GM18507 (cell line): ENCODE data around the gene LRRC4C.

ENCODE experiments used
- DNase-seq: peaks from one replicate; pipeline ENCODE4 v3.0.0; 2011; ENCODE audit warnings: low read depth; ENCODE audit not compliant: insufficient read length; ENCODE audit errors: extremely low spot score
- FAIRE-seq: peaks from 2 replicates; lab custom pipeline; 2011; peaks lifted over from hg19 to GRCh38; lab: Jason Lieb, UNC

LRRC4C gene

DNA sequence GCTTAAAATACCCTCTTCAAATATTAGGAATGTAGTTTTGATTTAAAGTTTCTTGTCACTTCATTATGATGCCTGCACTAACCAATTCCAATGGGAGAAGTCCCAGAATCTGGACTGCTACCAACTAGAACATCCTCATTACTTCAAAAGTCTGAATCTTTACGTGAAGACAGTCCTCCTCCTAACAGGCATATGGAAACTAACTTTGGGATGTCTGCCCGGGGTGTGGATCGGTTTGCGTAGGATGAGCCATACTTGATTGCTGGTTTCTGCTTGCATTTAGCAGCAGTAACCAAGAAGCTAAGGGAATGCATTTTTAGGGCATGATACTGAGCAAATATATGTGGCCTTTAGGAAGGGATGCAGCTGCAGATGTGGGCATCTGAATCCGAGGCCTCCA, 177.1 kb downstream of the LRRC4C start:
- DNase-seq = no peak

DNA sequence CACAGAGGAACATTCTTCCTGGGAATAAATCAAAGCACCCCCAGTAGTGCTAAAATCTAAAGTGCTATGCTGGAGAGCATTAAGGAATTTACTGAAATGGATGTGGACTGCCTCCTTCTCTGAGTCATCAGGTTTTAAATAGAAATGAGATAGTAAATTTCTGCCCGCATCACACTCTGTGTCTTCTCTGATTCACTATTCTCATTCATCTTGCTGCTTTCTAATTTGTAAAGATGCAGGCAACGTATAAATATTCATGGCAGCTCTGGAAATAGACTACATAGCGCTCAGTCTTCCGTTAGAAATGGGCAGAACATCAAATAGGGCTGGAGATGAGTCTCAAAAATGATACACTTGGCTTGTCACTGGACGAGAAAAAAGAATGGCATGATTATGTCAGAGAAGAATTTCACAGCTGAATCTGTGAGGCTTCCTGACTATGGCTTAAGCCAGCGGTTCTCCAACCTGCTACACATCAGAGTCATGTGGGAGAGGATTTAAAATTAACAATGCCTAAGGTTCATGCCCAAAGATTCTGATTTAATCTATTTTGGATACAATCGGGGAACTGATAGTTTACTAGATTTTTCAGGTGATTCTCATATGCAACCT, 178.2 kb downstream of the LRRC4C start:
- DNase-seq (no peak), FAIRE-seq (no peak)

More for the DNA sequence above, 177.1 kb downstream of the LRRC4C start:
- no peak for FAIRE-seq

DNA sequence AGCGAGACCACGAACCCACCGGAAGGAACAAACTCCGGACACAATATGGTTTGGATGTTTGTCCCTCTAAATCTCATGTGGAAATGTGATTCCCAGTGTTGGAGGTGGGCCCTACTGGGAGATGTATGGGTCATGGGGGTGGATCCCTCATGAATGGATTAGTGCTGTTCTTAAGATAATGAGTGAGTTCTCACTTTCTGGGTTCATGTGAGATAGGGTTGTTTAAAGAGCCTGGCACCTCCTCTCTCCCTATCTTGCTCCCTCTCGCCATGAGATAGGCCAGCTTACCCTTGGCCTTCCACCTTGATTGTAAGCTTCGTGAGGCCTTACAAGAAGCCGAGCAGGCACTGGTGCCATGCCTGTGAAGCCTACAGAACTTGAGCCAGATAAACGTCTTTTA, 184.6 kb downstream of the LRRC4C start:
- DNase-seq = no peak
- FAIRE-seq = no peak

DNA sequence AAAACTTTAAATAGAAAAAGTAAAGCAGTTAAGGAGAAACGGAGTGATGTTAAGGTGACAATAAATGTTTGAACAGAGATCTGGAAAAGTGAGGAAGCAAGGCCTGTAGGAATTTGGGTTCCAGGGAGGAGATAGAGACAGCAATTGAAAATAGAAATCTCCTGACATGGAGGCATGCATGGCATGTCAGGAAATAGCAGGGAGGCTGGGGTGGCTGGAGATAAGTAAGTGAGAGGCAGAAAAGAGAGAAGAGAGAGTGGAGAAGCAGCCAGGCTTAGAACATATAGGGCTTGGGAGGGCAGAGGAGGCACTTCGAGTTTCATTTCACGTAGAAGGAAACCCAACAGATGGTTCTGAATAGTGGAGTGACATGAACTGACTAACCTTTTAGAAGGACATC, 185.5 kb downstream of the LRRC4C start:
- FAIRE-seq (no peak), DNase-seq (no peak)

- no peak for DNase-seq
- FAIRE-seq = no peak
Observed at GRCh38 chr11:41267451-41267850, 192.0 kb downstream of the LRRC4C start.

- DNase-seq (no peak), FAIRE-seq (no peak)
Observed at GRCh38 chr11:41256041-41256440, 203.4 kb downstream of the LRRC4C start.

DNA sequence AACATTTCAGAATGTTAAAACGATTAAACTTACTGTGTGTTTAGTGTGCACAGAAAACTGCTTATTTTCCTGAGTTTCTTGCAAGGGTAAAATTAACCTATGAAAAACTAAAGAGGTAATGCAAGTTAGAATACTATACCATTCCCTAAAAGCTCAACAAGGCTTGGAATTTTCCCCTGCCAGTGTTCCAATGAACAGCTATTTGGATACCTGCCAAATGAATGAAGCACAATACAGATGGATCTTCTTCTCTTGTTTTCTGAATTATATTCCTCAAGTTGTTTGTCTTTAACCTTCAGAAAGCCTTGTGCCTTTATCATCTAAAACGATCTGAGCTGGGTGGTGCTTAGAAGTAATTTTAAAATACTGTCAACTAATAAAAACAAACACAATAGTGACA, 204.5 kb downstream of the LRRC4C start:
- DNase-seq (no peak), FAIRE-seq (no peak)

- no peak for FAIRE-seq
Observed at GRCh38 chr11:41250408-41250935, 209.0 kb downstream of the LRRC4C start.

DNA sequence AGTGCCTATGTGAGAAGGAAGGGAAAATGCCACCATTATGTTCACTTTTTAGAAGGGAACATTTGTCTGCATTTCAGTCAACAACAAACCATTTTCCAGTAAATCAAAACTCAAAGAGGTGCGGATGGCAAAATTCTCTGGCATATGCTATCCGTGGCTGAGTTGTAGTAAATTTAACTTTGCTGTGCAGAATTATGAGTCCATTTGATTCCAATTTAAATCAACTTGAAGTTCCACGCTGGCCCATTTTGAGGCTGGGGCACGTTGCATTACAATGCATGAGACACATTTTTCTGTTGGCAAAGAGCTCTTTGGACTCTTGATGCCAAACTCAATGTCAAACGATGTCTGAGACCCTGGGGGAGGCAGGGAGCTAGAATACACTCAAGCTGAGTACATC, 211.8 kb downstream of the LRRC4C start:
- DNase-seq = no peak
- no peak for FAIRE-seq

More at GRCh38 chr11:41250408-41250935, 209.0 kb downstream of the LRRC4C start:
- DNase-seq = no peak

DNA sequence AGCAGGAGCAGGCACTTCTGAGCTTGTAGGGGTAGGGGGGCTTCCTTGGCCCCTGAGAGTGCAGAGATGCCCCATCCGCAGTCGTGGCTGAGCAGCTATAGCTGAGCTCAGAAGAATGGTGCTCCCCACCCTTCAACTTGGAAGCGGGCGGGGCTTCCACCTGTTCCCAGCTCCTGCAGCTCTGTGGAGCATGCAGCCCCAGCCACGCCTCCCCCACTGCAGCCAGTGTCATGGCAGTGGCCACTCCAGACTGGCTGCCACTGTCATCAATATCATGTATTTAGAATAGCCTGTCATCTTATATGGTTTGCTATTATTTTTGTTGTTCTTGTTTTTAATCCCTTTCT, 213.1 kb downstream of the LRRC4C start:
- DNase-seq (no peak), FAIRE-seq (no peak)

GRCh38 chr11:41245704-41246398, 213.6 kb downstream of the LRRC4C start:
- DNase-seq (no peak), FAIRE-seq (no peak)

- no peak for DNase-seq
- FAIRE-seq = no peak
Observed at GRCh38 chr11:41245184-41245583, 214.3 kb downstream of the LRRC4C start.

DNA sequence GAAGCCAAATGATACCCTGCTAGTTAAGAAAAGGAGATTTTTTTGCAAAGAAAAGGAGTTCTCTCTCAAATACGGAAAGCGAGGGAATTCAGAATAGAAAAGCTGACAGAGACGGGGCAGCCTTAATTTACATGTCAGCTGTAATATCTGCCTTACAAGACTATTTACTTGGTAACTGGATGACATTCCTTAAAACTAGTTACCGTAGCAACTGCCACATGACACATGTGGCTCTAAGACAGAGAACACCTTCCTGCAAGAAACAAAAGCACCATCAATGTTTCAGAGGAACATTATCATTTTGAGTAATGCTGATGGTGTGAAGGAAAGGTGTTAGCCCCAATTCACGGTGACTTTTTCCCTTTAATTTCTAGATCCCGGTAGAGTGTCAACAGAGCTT, 222.1 kb downstream of the LRRC4C start:
- no peak for FAIRE-seq
- no peak for DNase-seq

- FAIRE-seq (no peak), DNase-seq (no peak)
Observed at GRCh38 chr11:41235668-41236067, 223.8 kb downstream of the LRRC4C start.

- DNase-seq (no peak), FAIRE-seq (no peak)
Observed at GRCh38 chr11:41225856-41226633, 233.4 kb downstream of the LRRC4C start.

DNA sequence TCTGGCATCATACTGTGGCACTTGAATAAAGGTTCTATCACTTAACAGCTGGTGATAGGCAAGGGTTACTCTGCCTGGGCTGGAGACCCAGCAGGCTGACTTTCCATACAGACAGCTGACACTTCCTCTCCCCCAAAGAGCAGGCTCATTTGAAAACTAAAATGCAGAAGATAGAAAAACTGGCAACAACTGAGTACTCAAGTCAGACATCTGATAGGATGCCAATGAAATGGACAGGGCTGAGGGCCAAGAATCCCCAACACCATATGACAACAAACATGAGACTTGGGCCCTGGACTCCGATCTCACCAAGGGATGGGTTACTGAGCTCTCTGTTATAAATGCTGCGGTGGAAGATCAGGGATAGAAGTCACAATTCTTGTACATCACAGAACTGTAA, 237.2 kb downstream of the LRRC4C start:
- DNase-seq (no peak), FAIRE-seq (no peak)

- DNase-seq = no peak
Observed at GRCh38 chr11:41206388-41206787, 253.1 kb downstream of the LRRC4C start.

DNA sequence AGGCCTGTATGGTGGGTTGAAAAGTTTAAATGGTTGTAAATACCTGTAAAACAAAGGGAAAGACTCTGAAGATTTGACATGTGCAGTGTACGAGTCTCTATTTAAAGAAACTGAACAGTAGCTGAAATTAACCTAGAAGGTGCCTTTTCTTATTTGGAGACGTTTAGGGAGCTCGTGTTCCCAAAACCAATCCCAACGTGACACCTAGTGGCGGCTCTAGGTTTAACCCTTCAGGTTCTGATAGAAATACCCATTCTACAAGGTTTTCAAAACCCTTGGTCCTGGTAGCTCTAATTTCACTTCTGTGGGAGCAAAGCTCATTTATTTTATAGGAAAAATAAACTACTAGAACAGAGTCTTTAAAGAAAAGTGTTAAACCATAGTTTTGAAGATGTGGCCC, 258.3 kb downstream of the LRRC4C start:
- DNase-seq (no peak), FAIRE-seq (no peak)

More at GRCh38 chr11:41206388-41206787, 253.1 kb downstream of the LRRC4C start:
- FAIRE-seq = no peak

GRCh38 chr11:41190437-41191082, 268.9 kb downstream of the LRRC4C start:
- FAIRE-seq (no peak), DNase-seq (no peak)
